HG02798 (cell line): ENCODE results near the gene RAB4B.
"Not testable (repeated sequence)": the region's sequence is repeated elsewhere in the genome, so short reads cannot be mapped to it uniquely, and the experiment has no call there.

ENCODE experiments used
- ATAC-seq: cut with Tn5 transposase; IDR thresholded peaks from one replicate; pipeline ENCODE4 v1.9.1; 2021; ENCODE audit warnings: mild to moderate bottlenecking; ENCODE audit not compliant: unreplicated experiment, poor library complexity

RAB4B gene

GRCh38 chr19:40838477-40838876 lies 60.4 kb downstream of the RAB4B start:
- ATAC-seq = not testable (repeated sequence)

- not testable (repeated sequence) for ATAC-seq
Measured at GRCh38 chr19:40842012-40842411, 64.0 kb downstream of the RAB4B start.

GRCh38 chr19:40842997-40843652 lies 65.1 kb downstream of the RAB4B start:
- ATAC-seq = not testable (repeated sequence)

GRCh38 chr19:40843653-40844052 lies 65.6 kb downstream of the RAB4B start:
- ATAC-seq = not testable (repeated sequence)
